Epidermal melanocyte (primary cell): ENCODE results near the gene RETSAT.
A peak's percentile ranks its signal among the peaks of the same experiment; 100 is the strongest.
"Not testable (repeated sequence)": the region's sequence is repeated elsewhere in the genome, so short reads cannot be mapped to it uniquely, and the experiment has no call there.

Source experiments
- DNase-seq: peaks from one replicate; pipeline ENCODE4 v3.0.0; 2011; ENCODE audit warnings: low spot score; ENCODE audit not compliant: insufficient read length

Gene RETSAT

DNA sequence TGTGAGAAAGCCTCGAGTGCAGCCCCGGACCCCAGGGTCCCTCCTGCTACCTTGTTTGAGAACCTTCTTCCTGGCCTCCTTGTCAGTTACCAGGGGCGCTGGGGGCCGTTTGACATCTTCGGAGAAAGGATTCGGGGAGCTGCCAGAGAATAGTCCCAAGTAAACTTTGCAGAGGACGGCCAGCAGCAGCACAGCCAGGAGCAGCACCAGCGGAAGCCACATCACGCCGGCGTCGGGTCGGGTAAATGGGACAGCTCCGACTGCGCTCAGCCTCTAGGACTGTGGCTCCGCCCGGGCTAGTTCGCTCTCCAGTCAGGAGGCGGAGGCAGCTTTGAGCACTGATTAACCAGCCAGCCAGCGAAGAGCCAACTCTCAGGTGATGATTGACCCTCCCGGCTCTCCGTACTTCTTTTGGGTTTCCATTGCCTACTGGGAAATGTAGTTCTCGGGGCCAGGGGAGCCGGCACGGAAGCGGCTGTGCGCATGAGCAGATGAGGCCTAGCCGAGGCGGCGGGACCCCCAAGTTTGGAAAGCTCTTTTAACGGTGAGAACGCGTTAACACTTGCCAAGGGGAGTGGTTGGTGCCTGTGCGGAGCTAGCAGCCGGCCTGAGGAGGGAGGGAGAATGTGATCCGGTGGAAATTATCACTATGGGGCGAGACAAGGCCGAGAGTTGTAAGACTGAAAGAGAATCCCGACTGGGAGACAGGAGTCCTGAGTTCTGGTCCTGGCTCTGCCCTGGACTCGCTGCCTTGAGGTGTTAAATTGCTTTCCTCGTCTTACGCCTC is at the start of gene RETSAT, which contains the start of gene ELMOD3:
Gene RETSAT (minus strand): TSS at position 243 of the 787 bp plus-strand sequence. CDS start 21 bp downstream, at position 222.
Gene ELMOD3 (plus strand): TSS at position 484 of the 787 bp plus-strand sequence. CDS start 2,430 bp downstream, outside the sequence.
- peak; percentile 95 for DNase-seq

DNA sequence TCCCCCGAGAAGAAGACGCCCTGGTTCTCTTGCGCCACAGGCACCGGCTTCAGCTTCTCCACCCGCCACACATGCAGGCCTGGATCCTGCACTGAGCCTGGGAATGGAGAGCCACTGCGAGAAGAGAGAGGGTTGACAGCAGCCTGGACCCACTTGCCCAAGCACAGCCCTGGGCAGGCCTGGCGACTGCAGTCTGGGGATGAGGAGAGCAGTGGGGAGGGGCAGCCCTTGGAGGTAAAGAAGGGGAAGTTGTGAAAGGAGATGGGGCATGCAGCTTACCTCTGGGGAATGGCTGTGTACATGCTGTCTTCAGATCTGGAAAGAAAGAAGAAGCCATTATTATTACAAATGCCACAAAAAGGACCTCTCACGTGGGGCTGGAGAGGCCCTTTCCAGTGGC is 47.5 kb upstream of the RETSAT start:
- DNase-seq, result no peak

DNA sequence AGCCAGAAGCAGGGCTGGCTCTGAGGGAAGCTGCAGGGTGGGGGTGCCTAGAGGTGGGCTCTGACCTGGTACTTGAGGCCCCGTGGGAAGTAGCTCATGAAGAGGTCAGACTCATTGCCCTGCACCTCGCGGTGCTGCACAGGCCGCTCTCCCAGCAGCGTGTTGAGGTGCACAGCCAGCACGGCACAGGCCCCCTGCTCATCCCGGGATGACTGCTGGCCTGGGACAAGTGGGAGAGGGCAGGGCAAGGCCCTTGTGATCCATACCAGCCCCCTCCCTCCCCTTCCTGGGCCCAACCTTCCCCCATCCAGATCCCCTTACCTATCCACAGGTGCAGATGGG is 47.1 kb upstream of the RETSAT start:
- no peak for DNase-seq

DNA sequence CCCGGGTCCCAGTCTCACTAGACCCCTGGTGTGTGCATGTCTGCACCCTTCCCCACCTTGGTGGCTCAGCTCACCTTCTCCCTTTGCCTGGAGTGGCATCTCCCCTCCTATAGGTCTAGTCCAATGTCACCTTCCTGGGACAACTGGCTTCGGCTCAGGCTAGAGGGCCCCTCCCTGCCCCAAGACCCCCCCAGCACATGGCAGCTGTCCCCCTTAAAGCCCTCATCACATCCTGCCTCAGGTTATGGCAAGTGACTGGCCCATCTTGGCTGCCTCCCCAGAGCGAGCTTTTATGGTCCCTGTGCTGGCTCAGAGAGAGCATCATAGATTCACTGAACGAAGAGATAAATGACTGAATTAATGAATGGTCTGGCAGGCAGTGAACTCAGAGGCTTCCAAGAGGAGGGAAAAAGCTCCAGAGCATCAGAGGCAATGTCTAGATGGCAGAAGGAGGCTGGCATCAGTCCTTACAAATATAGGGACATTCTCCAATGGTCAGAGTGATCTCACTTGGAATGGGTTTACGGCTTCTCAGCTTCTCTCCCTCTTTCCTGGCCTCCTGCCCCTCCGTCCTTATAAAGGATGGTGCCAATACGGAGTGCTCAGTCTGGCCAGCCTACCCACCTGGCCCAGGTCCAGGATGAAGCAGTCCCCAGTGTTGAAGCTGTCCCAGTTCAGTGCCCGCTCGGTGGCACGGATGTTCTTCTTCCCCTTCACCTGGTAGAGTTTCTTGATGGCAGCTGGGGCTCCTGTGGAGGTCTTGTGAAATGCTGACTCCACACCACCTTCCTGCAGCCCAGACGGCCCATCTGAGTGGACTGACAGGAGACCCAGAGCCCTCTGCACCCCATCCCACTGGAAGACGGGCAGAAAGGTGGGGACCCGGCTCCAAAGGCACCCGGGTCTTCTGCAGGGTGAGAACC is 46.5 kb upstream of the RETSAT start:
- no peak for DNase-seq

DNA sequence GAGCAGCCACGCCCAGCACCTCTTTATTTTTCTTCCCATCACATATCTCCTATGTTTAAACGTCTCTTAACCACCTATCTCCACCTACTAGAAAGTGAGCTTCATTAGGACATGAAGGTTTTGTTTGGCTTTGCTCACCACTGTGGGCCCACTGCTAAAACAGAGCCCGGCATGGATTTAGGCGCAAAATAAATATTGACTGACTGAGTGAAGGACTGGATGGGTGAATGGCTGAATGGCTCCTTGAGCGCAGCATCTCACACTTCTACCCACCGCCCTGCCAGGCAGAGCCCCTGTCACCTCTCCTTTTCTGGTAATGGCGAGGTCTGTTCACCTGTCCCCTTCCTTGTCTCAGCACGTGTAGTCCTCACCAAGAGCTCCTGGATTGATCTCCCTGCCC is 45.7 kb upstream of the RETSAT start:
- DNase-seq, result no peak

DNA sequence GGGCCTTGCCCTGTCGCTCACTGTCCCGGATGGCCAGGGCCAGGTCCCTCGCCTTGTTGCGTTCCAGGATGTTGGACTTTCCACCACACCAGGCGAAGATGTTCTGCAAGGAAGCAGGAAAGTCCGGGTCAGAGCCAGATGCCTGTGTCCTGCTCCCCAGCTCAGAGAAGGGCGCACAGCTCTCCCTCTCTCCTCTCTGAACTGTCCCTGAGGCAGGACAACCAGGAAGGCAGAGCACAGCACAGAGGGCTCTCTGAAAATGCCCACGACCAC is 44.8 kb upstream of the RETSAT start:
- no peak for DNase-seq

DNA sequence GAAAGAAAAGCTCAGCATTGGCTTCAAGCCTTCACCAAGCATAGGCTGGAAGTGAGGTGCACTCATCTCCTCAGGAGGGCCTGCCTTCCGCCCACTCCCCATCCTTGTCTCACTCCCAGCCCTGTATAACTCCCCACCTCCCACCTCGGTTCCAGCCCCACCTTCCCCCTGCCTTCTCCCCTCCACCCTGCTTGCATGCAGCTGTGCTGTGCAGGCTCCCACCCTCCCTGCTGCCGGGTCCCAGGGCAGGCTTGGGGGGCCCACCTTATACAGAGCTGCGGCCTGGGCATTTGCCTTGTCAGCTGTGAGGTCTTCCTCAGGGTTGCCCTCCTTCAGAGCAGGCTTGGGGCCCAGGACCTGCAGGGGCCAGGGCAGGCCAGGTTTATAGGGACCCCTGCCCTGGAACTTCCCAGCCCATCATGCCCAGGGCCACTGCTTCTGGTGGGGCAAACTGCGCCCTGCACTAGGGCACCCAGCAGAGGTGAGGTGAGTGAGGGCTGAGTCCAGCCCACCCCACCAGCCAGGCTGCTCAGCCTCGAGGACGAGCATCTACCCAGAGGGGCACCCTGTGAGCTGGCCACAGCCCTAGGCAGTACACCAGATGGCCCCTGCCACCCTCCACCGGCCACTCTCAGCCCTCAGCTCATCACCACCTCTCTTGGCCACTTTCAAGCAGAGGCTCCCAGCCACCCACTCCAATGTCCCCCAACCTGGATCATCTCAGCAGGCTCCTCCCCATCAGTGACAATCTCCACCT is 44.3 kb upstream of the RETSAT start:
- DNase-seq, result no peak

DNA sequence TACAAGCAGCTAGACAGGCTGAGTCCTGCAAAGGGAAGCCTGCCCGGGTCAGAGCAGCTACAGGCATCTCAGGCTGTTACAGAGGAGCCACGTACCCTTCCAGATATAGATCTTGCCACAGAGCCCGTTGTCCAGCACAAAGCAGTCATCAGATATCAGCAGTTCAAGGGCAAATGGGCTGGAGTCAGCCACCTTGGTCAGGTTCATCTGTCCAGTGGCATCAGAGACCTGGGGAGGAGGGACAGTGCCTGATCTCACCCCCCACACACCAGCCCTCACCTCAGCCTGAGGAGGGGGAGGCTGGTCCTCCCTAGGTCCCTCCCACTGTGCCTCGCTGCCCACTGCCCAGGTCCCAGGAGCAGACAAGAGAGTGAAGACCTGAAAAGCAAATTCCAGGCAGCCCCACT is 43.6 kb upstream of the RETSAT start:
- DNase-seq, result no peak

DNA sequence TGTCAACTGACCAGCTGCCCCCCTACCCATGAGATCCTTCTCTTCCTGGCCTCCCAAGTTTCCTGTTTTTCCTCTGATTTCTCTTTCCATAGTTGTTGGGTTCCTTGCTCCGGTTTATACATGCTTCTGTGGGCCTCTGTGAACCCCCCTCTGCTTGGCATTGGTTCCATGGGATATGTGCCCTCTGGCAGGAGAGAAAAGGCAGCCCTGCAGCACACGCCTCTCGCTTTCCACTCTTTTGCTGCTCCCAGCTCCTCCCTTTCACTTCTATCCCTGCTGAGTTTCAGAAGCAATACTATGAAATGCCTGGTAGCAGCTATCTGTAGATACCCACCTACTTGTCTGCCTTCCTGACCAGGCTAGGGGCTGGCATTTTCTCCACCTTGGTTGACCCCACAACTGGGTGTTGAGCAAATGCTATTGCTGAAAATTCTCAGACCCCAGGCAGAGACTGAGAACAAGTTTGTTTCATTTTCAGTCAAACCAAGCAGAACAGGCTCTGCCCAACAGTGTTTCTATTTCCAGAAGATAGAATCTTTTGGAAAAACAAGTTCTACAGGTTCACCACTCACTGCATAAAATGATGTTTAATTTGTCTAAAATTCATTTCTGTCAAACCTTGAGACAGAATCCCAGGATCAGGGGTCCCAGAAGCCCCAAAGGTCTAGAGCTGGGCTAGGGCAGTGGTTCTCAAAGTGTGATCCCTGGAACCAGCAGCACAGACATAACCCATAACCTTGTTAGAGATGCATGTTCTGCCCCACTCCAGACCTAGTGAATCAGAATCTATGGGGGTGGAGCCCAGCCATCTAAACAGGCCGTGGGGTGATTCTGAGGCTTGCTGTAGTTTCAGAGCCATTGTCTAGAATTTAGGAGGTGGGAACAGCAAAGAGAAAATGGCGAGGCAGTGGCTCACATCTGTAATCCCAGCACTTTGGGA is 42.5 kb upstream of the RETSAT start:
- no peak for DNase-seq

DNA sequence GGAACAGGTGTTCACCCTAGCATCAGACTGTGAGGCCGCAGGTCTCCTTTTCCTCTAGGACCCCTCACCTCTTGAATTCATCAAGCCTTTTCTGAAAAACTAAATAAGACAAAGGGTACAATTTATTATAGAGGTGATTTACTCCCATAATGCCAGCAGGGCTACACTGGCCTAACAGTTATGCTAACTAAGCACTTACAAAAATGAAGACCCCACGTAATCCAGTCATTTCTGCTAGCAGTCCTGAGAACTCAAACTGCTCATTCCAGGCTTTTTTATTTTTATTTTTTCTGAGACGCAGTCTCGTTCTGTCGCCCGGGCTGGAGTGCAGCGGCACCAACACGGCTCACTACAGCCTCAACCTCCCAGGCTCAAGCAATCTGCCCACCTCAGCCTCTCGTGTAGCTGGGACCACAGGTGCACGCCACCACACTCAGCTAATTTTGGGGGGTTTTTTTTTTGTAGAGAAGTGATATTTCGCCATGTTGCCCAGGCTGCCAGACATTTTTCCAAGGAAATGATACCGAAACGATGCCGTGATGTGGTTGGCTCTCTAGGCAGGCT is 41.7 kb upstream of the RETSAT start:
- DNase-seq, result no peak

DNA sequence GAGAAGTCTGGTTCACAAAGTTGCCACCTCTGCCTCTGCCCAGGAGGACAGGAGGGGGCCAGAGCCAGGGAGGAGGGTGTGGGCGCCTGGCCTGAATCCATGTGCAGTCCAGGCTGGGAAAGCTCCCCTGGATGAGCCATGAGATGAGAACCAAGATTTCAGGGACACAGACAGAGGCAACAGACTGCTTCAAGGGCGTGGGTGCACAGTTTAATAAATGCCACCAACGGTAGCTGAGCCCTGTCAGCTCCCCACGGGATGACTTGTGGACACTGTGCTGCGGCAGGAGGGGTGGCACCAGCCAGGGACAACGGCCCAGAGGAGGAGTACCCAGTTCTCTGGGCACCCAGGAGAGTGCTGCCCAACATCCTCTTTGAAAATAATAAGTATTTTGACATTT is 40.6 kb upstream of the RETSAT start:
- no peak for DNase-seq

DNA sequence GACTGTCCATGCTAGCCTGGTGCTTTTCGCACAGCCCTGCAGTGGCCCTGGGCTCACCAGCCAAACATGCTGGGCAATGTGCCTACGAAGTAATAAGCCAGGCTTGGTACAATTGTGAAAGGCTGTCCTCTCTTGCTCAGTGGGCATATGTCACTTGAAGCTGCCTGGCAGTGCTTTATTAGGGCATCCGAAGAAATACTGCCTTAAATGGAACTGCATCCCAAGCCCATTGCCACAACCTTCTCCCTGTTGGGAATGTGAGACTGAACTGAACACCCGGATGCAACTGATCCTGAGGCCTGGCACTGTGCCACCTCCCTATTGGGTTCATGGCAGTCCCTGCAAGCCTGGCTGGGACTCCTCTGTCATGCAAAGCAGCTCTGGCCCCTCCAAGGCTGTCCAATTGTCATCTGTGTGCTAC is 39.9 kb upstream of the RETSAT start:
- DNase-seq, result no peak

DNA sequence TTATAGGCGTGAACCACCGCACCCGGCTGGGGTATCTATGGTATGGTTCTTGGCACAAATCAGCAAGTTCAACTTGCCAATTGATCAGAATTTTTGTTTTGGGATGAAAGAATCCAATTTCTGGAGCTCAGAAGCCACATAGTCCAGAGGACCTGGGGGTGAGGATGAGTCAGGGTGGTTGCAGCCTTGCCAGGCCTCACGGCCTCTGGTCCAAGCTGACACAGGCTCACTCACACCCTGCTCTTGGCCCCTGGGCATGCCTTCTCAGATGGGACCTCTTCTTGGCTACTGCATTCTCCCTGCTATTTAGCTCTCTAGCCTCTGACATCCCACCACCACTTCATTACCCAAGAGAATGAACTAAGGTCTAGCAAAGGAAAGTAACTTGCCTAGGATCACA is 39.5 kb upstream of the RETSAT start:
- DNase-seq, result no peak

DNA sequence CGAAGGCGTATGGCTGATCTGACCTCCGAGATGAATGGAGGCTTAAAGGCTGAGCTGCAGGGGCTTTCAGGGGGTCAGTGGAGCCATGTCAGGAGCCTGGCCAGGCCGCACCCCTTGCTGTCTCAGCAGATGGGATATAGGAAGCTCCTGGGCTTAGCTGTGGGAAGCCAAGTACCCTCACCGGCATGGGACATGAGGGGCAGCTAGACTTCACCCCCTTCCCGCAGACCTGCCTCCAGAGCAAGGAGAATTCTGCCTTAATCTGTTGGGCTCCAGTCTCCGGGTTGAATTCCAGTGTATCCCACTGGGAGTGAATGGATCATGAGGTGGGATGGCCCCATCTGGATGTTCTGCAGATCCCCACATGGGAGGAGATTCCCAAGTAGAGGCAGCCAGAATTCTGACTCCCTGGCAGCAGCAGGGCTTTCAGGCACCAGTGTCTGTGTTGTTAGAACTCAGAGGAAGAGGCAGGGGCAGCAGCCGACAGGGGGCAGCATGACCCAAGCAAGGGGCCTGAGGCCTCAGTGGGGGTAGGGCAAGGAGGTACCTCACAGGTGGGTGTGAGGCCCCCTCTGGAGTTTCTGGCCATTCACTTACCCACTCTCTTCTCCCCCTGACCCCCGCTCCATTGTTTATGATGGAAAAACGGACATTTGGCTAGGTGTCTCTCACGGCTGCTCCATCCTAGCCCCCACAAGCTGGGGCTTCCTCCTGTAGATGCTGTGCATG is 36.8 kb upstream of the RETSAT start:
- no peak for DNase-seq

DNA sequence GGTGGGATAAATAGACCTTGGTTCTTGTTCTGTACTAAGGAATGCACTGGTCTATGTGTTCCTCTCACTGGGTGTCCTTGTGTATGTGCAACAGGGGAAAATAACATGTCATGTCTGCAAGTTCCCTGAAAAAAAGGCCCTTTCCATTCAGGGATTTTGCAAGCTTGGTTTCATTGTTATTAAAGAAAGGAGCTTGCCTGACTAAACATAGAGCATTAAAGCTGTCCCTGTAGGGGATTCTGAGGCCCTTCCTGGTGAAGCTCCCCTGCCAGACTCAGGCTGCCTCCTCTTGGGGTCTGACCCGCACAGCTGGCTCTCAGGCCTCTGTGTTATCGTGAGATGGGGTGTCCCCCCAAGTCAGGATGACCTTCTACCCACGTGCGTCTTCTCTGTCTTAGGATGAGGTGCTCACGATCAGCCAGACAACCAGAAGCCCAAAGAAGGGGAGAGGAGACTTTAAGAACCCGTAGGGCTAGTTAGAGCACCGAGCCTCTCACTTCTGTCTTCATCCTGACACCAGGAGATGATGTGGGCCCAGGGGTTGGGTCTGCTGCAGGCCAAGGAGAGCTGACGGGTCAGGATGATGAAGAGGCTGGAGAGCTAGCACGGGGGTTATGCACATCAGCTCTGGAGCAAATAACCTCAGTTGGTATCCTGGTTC is 34.7 kb upstream of the RETSAT start:
- DNase-seq, result no peak

DNA sequence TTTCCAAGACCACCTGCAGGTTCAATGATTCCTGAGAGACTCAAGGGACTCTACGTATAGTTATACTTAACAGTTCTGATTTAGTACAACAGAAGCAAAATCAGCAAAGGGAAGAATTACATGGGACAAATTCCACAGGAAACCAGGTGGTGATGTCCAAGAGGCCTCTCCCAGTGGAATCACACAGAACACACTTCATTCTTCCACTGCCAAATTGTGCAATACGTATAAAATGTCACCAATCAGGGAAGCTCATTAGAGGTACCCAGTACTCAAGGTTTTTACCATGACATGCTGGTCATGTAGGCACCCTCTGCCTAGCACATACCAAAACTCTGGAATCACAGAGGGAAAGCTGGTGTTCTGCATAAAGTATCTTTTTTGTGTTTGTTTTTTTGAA is 33.4 kb upstream of the RETSAT start:
- DNase-seq, result no peak

DNA sequence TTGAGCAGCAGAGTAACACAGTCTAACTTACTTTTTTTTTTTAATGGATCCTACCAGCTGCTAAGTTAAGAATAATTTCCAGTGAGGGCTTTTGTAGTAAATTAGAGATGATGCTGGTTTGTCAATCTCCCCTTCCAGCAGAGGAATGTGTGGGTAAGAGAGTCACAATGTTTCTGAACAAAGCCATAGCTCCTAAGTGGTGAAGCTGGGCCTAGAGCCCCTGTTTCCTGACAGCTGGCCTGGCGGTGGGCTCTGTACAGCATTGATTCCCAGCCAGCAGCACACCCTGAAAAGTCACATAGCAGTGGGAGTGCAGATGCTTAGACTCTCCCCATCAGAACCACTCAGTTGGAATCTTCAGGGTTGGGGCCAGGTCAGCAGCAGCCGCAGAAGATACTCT is 31.4 kb upstream of the RETSAT start:
- DNase-seq, result no peak

DNA sequence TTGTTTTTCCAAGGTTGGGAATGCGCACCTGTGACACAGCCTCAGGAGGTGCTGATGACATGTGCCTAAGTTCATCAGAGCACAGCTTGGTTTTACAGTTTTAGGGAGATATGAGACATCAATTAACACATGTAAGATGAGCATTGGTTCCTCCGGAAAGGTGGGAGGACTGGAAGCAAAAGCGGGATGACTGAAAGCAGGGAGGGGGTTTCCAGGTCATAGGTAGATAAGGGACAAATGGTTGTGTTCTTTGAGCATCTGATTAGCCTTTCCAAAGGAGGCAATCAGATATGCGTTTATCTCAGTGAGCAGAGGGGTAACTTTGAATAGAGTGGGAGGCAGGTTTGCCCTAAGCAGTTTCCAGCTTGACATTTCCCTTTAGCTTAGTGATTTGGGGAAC is 29.5 kb upstream of the RETSAT start:
- no peak for DNase-seq

DNA sequence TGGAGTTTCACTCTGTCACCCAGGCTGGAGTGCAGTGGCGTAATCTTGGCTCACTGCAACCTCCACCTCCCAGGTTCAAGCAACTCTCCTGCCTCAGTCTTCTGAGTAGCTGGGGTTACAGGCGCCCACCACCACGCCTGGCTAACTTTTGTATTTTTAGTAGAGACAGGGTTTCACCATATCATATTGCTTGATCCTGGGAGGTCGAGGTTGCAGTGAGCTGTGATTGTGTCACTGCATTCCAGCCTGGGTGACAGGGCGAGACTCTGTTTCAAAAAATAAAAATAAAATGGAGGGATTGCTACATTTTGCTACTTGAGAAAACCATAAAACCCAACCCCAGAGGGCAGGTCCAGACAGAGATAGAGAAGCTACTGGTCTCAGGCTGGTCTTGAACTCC is 28.8 kb upstream of the RETSAT start:
- not testable (repeated sequence) for DNase-seq
